GM23248 (cell line): Measurements from ENCODE around the gene TNIK.

Experiments
- EZH2 ChIP-seq: fragments of 200-600 bp; sonication (generic); IDR thresholded peaks from 2 replicates; pipeline ENCODE4 v1.6.1; 2018; ENCODE audit warnings: antibody characterized with exemption, mild to moderate bottlenecking; ENCODE audit not compliant: insufficient read depth, poor library complexity, severe bottlenecking
- EZH2phosphoT487 ChIP-seq: fragments of 200-600 bp; sonication (generic); IDR thresholded peaks from 2 replicates; pipeline ENCODE4 v1.6.1; 2018; ENCODE audit warnings: antibody characterized with exemption, moderate library complexity, mild to moderate bottlenecking, low read depth; ENCODE audit not compliant: insufficient read depth

GRCh38 chr3:171260899-171261298, 199.3 kb downstream of the TNIK start:
- TF ChIP-seq EZH2phosphoT487 (no peak), EZH2 (no peak)
